Pancreas (tissue), 10 donors: ENCODE results near the gene TCFL5. TPM values are rescaled to one million over a fixed set of nuclear protein-coding genes. Genes with fewer than 3 reads are reported as not detected.
A peak's percentile ranks its signal among the peaks of the same experiment; 100 is the strongest.

ENCODE experiments used
- ATAC-seq, 4 donors: fragments of 200-7000 bp; cut with Tn5 transposase; one replicate each; pipeline versions ENCODE4 v1.8.0 to v1.9.1; 2020; ENCODE audit warnings: mild to moderate bottlenecking in 4 of 4, moderate library complexity in 4 of 4
- DNase-seq, 6 donors: peaks; one replicate each; pipeline ENCODE4 v3.0.0-alpha.2; 2020
- FAIRE-seq: peaks from 2 replicates; lab custom pipeline; 2012; peaks lifted over from hg19 to GRCh38; lab: Jason Lieb, UNC
- H3K27ac ChIP-seq, 4 donors: fragments of 200-600 bp; sonication (generic); 1 replicate in 3 of 4; 2 replicates in 1 of 4; pipeline versions ENCODE4 v1.5.0 to v1.8.0; 2020
- H3K27me3 ChIP-seq, 4 donors: fragments of 200-600 bp; one replicate each; pipeline ENCODE4 v1.8.0; 2021
- H3K36me3 ChIP-seq, 3 donors: fragments of 200-600 bp; sonication (generic) in 1 of 3; one replicate each; pipeline versions ENCODE4 v1.5.0 to v1.8.0; 2020 to 2021
- H3K4me1 ChIP-seq, 3 donors: fragments of 200-600 bp; one replicate each; pipeline ENCODE4 v1.8.0; 2021
- H3K4me3 ChIP-seq, 4 donors: fragments of 200-600 bp; sonication (generic) in 2 of 4; one replicate each; pipeline versions ENCODE4 v1.5.0 to v1.8.0; 2020 to 2021
- H3K9me3 ChIP-seq, 4 donors: fragments of 200-600 bp; one replicate each; pipeline ENCODE4 v1.8.0; 2021
- CTCF ChIP-seq, 4 donors: fragments of 200-600 bp; sonication (generic) in 3 of 4; IDR thresholded peaks; one replicate each; pipeline versions ENCODE4 v1.5.0 to v1.8.0; 2021; ENCODE audit warnings: antibody characterized with exemption in 4 of 4
- WGBS, 2 donors: extraction: QIAGEN DNeasy Blood & Tissue Kit; methylation state at CpG; one replicate each; pipeline ENCODE4 v1.1.7; 2013; 5-methylcytosine and 5-hydroxymethylcytosine counted together
- intact Hi-C, 3 donors: fragments of 100-400 bp; cut with DNase I; formaldehyde crosslinking; loops; one replicate each; pipeline versions ENCODE4 v1.11.1 to v1.14.2; 2022
- polyA plus RNA-seq, 2 donors: library from polyadenylated mRNA; stranded (reverse); fragments of 200-250 nt; gene quantifications; one replicate each; pipeline ENCODE4 v1.2.3, GENCODE V29; 2013
- total RNA-seq, 6 donors: library from RNA; stranded (reverse); fragmentation: NEBNext Ultra II Directional in 4 of 6; extraction: Animal tissue kit (Norgen Biotek cat#: 25700) in 4 of 6; gene quantifications; one replicate each; pipeline versions ENCODE4 v1.2.1 to v1.2.4, GENCODE V29; 2021 to 2023
- donor health status: healthy with polysubstance abuse.
- donor health status: DM: no; HTN: no; CAD: no; lungs with moderate emphysema.
- donor health status: DM: no; HTN: no; CAD: no.
- donor health status: control.
- donor health status: control.
- donor health status: Bipolar disorder and iron deficiency.
- donor health status: DM: yes; HTN: yes; CAD: no.
- donor health status: DM: no; HTN: no; CAD: no.
- donor health status: DM: no; HTN: no; CAD: no.
- donor health status: DM: yes; HTN: yes; CAD: no.

TCFL5 gene
- total and polyA plus RNA-seq, 8 donors, result 2.5 to 4.9 (median 4.0) TPM

DNA sequence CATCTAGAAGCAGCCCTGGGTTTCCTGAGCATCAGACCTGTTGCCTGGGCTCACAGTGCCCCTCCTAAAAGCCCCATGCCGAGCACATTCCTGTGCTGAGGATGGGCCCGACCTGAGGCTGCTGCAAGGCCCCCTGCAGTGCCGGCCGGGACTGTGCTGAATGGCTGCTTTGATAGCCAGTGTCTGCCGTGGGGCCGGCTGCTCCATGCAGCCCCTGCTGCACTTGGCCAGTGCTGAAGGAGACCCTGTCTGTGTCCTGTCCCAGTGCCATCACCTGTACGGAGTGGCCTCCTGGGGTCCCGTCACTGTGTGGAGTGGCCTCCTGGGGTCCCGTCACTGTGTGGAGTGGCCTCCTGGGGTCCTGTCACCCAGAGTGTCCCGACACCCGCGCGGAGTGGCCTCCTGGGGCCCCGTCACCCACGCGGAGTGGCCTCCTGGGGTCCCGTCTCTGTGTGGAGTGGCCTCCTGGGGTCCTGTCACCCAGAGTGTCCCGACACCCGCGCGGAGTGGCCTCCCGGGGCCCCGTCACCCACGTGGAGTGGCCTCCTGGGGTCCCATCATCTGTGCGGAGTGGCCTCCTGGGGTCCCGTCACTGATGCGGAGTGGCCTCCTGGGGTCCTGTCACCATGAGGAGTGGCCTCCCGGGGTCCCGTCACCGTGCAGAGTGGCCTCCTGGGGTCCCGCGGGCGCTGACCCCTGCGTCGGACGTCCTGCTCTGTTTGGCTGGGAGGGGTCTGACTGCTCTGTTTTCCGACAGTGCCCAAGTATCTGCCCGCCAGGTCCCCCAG, 37.7 kb downstream of the TCFL5 start:
- Histone ChIP-seq H3K9me3 (no peaks in the 10 kb centered on the region), H3K36me3 (no peaks in the 10 kb centered on the region), H3K4me3 (no peak overlapping the region), H3K27ac (peak overlapping the region; percentile 49 to 62 (median 54)), H3K27me3 (no peaks in the 10 kb centered on the region), H3K4me1 (peaks cover 0 to 7% (median 0%) of the 10 kb centered on the region in 3 donors)
- TF ChIP-seq CTCF (IDR thresholded peaks at IDR 0.05), result no peak
- peak in 1 of 6 donors; percentile 62 for DNase-seq
- peak in 3 of 4 donors; percentile 5 to 48 (median 39) for ATAC-seq
- intact Hi-C loops, result no loop called here
- FAIRE-seq, result no peak
- WGBS, 2 donors, result 58 to 61% methylated on average over 35 to 38 of the region's 38 CpGs

DNA sequence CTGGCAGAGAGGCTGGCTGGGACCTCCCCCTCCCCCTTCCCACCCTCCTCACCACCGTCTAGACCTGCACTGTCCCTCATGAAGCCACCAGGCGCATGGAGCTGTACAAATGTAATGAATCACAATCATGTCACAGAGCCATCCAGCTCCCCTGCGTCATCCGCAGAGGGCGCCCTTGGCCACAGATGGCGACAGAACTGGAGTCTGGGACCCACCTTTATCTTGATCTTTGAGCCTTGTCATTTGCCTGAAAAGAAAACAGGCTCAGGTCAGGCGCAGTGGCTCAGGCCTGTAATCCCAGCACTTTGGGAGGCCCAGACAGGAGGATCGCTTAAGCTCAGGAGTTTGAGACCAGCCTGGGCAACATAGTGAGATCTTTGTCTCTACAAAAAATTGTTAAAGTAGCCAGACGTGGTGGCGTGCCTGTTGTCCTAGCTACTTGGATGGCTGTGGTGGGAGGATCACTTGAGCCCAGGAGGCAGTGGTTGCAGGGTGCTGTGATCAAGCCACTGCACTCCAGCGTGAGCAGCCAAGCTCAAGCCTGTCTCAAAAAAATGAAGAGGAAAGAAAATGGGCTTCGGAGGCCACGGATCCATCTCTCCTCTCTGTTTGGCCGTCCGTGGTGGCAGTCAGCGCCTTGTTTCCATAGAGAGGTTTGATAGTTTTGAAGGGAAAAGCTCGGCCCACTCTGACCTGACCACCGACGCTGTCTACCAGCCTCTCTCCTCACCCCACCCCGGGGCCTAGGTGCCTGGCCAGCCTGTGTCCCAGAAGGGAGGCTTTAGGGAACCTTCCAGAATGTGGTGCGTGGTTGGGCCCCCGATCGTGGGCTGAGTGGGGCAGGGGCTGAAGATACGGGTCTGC, 38.6 kb downstream of the TCFL5 start:
- intact Hi-C loops, result no loop called here
- Histone ChIP-seq H3K27me3 (no peaks in the 10 kb centered on the region), H3K4me3 (no peak overlapping the region), H3K36me3 (no peaks in the 10 kb centered on the region), H3K27ac (peak overlapping the region; percentile 8 to 57 (median 46)), H3K4me1 (peaks cover 0 to 7% (median 6%) of the 10 kb centered on the region in 3 donors), H3K9me3 (no peaks in the 10 kb centered on the region)
- DNase-seq (peak in 2 of 6 donors; percentile 55 to 57), FAIRE-seq (no peak), ATAC-seq (peak; percentile 8 to 53 (median 14))
- WGBS, 2 donors, result 75 to 76% methylated on average over 24 of the region's 24 CpGs
- TF ChIP-seq CTCF (IDR thresholded peaks at IDR 0.05), result no peak

GRCh38 chr20:62822239-62822787, 39.3 kb downstream of the TCFL5 start:
- H3K4me3 ChIP-seq, result no peak overlapping the region
- FAIRE-seq, result no peak
- H3K27me3 ChIP-seq, result peaks cover 0 to 1% (median 0%) of the 10 kb centered on the region in 4 donors
- DNase-seq, result peak in 1 of 6 donors; percentile 18
- H3K9me3 ChIP-seq, result no peaks in the 10 kb centered on the region
- intact Hi-C loops, result no loop called here
- H3K27ac ChIP-seq, result peak overlapping the region in 1 of 4 donors; percentile 51
- H3K4me1 ChIP-seq, result peaks cover 0 to 7% (median 6%) of the 10 kb centered on the region in 3 donors
- ATAC-seq, result no peak
- no peak for TF ChIP-seq CTCF (IDR thresholded peaks at IDR 0.05)
- 64 to 76% methylated on average over 7 of the region's 7 CpGs for WGBS, 2 donors
- no peaks in the 10 kb centered on the region for H3K36me3 ChIP-seq

GRCh38 chr20:62821726-62822210, 39.9 kb downstream of the TCFL5 start:
- DNase-seq (peak in 1 of 6 donors; percentile 26), ATAC-seq (no peak), FAIRE-seq (no peak)
- TF ChIP-seq CTCF (IDR thresholded peaks at IDR 0.05), result no peak
- Histone ChIP-seq H3K27me3 (peaks cover 0 to 5% (median 0%) of the 10 kb centered on the region in 4 donors), H3K27ac (no peak overlapping the region), H3K36me3 (no peaks in the 10 kb centered on the region), H3K4me3 (no peak overlapping the region), H3K9me3 (no peaks in the 10 kb centered on the region), H3K4me1 (peaks cover 0 to 7% (median 6%) of the 10 kb centered on the region in 3 donors)
- 69 to 87% methylated on average over 12 of the region's 12 CpGs for WGBS, 2 donors
- intact Hi-C loops, result no loop called here
